IMR-90 (cell line): Measurements from ENCODE around the gene MGAT4C. TPM values are rescaled to one million over a fixed set of nuclear protein-coding genes. Genes with fewer than 3 reads are reported as not detected.

Experiments used
- ATAC-seq: fragments of 200-7000 bp; cut with Tn5 transposase; 2 replicates; pipeline ENCODE4 v1.9.1; 2020; ENCODE audit warnings: low read depth, mild to moderate bottlenecking, moderate library complexity
- BruUV-seq: library from RNA; stranded (reverse); fragments of 400-500 nt; replicated peaks from 2 replicates; lab custom pipeline; 2021; lab: Mats Ljungman, UMichigan
- CTCF ChIA-PET: fragments of 300-600 bp; formaldehyde crosslinking; extraction: SDS; loops from one replicate; lab custom pipeline; 2021; ENCODE audit warnings: antibody characterized with exemption; lab: Yijun Ruan, JAX
- POLR2A ChIA-PET: fragments of 300-600 bp; sonication (Branson Sonifier 250); formaldehyde crosslinking; loops from one replicate; lab custom pipeline; 2022; ENCODE audit warnings: antibody characterized with exemption; ENCODE audit not compliant: unreplicated experiment; lab: Charles Lee
- DNase-seq: peaks from one replicate; pipeline ENCODE4 v3.0.0; 2013
- H2AFZ ChIP-seq: replicated peaks from 2 replicates; pipeline ENCODE3; 2013; ENCODE audit warnings: low read length, mild to moderate bottlenecking; ENCODE audit not compliant: poor library complexity
- H2AK5ac ChIP-seq: 2 replicates; pipeline ENCODE4 v1.6.1; 2013; ENCODE audit warnings: low read depth, low read length, inconsistent platforms
- H2AK9ac ChIP-seq: replicated peaks from 2 replicates; pipeline ENCODE3; 2013; ENCODE audit warnings: mild to moderate bottlenecking, low read depth, low read length, moderate library complexity; ENCODE audit not compliant: poor library complexity
- H2BK120ac ChIP-seq: 2 replicates; pipeline ENCODE4 v1.6.1; 2013; ENCODE audit warnings: low read depth, low read length, inconsistent platforms
- H2BK15ac ChIP-seq: 3 replicates; pipeline ENCODE4 v1.6.1; 2013; ENCODE audit warnings: low read depth, low read length, inconsistent platforms
- H2BK20ac ChIP-seq: 2 replicates; pipeline ENCODE4 v1.6.1; 2013; ENCODE audit warnings: low read depth, mild to moderate bottlenecking, inconsistent platforms, low read length, moderate library complexity
- H2BK5ac ChIP-seq: 2 replicates; pipeline ENCODE4 v1.6.1; 2013; ENCODE audit warnings: mild to moderate bottlenecking, low read depth, low read length, inconsistent platforms; ENCODE audit not compliant: poor library complexity, severe bottlenecking
- H3K14ac ChIP-seq: replicated peaks from 2 replicates; pipeline ENCODE4 v1.6.1; 2013; ENCODE audit warnings: low read depth, low read length, inconsistent platforms
- H3K18ac ChIP-seq: 2 replicates; pipeline ENCODE4 v1.6.1; 2013; ENCODE audit warnings: low read depth, low read length, control low read depth
- H3K23ac ChIP-seq: 2 replicates; pipeline ENCODE4 v1.6.1; 2013; ENCODE audit warnings: low read depth, low read length, inconsistent platforms
- H3K27ac ChIP-seq: 2 replicates; pipeline ENCODE4 v1.5.1; 2013; ENCODE audit warnings: mild to moderate bottlenecking, control low read depth, low read length; ENCODE audit not compliant: insufficient read depth
- H3K27me3 ChIP-seq: 2 replicates; pipeline ENCODE4 v1.6.1; 2013; ENCODE audit warnings: low read length; ENCODE audit not compliant: control insufficient read depth, insufficient read depth
- H3K36me3 ChIP-seq: 2 replicates; pipeline ENCODE4 v1.6.1; 2013; ENCODE audit warnings: low read length, mixed read lengths; ENCODE audit not compliant: control insufficient read depth, insufficient read depth
- H3K4ac ChIP-seq: 2 replicates; pipeline ENCODE4 v1.6.1; 2013; ENCODE audit warnings: low read depth, low read length, inconsistent platforms
- H3K4me1 ChIP-seq: 2 replicates; pipeline ENCODE4 v1.6.1; 2013; ENCODE audit warnings: low read length, mixed read lengths; ENCODE audit not compliant: control insufficient read depth, insufficient read depth
- H3K4me2 ChIP-seq: 2 replicates; pipeline ENCODE4 v1.6.1; 2013; ENCODE audit warnings: low read depth, mild to moderate bottlenecking, control low read depth, low read length, moderate library complexity
- H3K4me3 ChIP-seq: 2 replicates; pipeline ENCODE4 v1.5.1; 2013; ENCODE audit warnings: low read depth, mild to moderate bottlenecking, control low read depth, low read length, moderate library complexity; ENCODE audit not compliant: insufficient read depth
- H3K56ac ChIP-seq: 2 replicates; pipeline ENCODE4 v1.6.1; 2013; ENCODE audit warnings: low read length, inconsistent platforms; ENCODE audit not compliant: insufficient read depth; ENCODE audit errors: extremely low read depth
- H3K79me1 ChIP-seq, 2 experiments: 2 replicates each; pipeline ENCODE4 v1.6.1; 2013; ENCODE audit warnings: low read length in 2 of 2, inconsistent platforms in 1 of 2, low read depth in 1 of 2
- H3K9ac ChIP-seq: 2 replicates; pipeline ENCODE4 v1.6.1; 2013; ENCODE audit warnings: low read depth, low read length, control low read depth
- H3K9me1 ChIP-seq: 2 replicates; pipeline ENCODE4 v1.6.1; 2013; ENCODE audit warnings: low read length, inconsistent platforms; ENCODE audit not compliant: insufficient read depth
- H3K9me3 ChIP-seq: 2 replicates; pipeline ENCODE4 v1.6.1; 2013; ENCODE audit warnings: low read length; ENCODE audit not compliant: control insufficient read depth, insufficient read depth
- H4K20me1 ChIP-seq: 2 replicates; pipeline ENCODE4 v1.6.1; 2013; ENCODE audit warnings: low read length, inconsistent platforms; ENCODE audit not compliant: insufficient read depth
- H4K5ac ChIP-seq: 2 replicates; pipeline ENCODE4 v1.6.1; 2013; ENCODE audit warnings: mild to moderate bottlenecking, low read depth, low read length, control low read depth
- H4K8ac ChIP-seq, 2 experiments: 2 replicates each; pipeline ENCODE4 v1.6.1; 2013; ENCODE audit warnings: low read depth in 2 of 2, low read length in 2 of 2, control low read depth in 1 of 2, inconsistent platforms in 1 of 2
- H4K91ac ChIP-seq: 2 replicates; pipeline ENCODE4 v1.6.1; 2013; ENCODE audit warnings: low read depth, low read length, inconsistent platforms; ENCODE audit not compliant: insufficient read depth
- BHLHE40 ChIP-seq: fragments of 150-350 bp; IDR thresholded peaks from 2 replicates; pipeline ENCODE4 v1.6.1; 2016; ENCODE audit warnings: mild to moderate bottlenecking, low read depth, low read length
- CEBPB ChIP-seq: IDR thresholded peaks from 2 replicates; pipeline ENCODE4 v1.6.1; 2012; ENCODE audit warnings: low read depth, low read length, improper control_type of control experiment
- CHD1 ChIP-seq: IDR thresholded peaks from 2 replicates; pipeline ENCODE4 v1.6.1; 2012; ENCODE audit warnings: low read depth, low read length, improper control_type of control experiment
- CTCF ChIP-seq: conservative IDR thresholded peaks from 2 replicates; pipeline ENCODE4 v1.5.1; 2012; ENCODE audit warnings: mild to moderate bottlenecking, low read depth, low read length, improper control_type of control experiment
- ELK1 ChIP-seq: fragments of 150-350 bp; IDR thresholded peaks from 2 replicates; pipeline ENCODE4 v1.6.1; 2016; ENCODE audit warnings: low read depth, mild to moderate bottlenecking, low read length, moderate library complexity, borderline replicate concordance
- FOS ChIP-seq: fragments of 150-350 bp; IDR thresholded peaks from 2 replicates; pipeline ENCODE4 v1.6.1; 2016; ENCODE audit warnings: low read depth, low read length
- MAFK ChIP-seq: IDR thresholded peaks from 2 replicates; pipeline ENCODE4 v1.6.1; 2012; ENCODE audit warnings: low read depth, low read length, improper control_type of control experiment
- MAZ ChIP-seq: IDR thresholded peaks from 2 replicates; pipeline ENCODE4 v1.6.1; 2012; ENCODE audit warnings: low read depth, mild to moderate bottlenecking, low read length, improper control_type of control experiment, moderate library complexity, borderline replicate concordance
- MXI1 ChIP-seq: IDR thresholded peaks from 2 replicates; pipeline ENCODE4 v1.6.1; 2012; ENCODE audit warnings: low read depth, mild to moderate bottlenecking, low read length, moderate library complexity, borderline replicate concordance
- NFE2L2 ChIP-seq: fragments of 150-350 bp; IDR thresholded peaks from 2 replicates; pipeline ENCODE4 v1.6.1; 2016; ENCODE audit warnings: low read depth, mild to moderate bottlenecking, low read length
- RAD21 ChIP-seq: IDR thresholded peaks from 2 replicates; pipeline ENCODE4 v1.6.1; 2012; ENCODE audit warnings: low read length, improper control_type of control experiment
- RCOR1 ChIP-seq: IDR thresholded peaks from 2 replicates; pipeline ENCODE4 v1.6.1; 2012; ENCODE audit warnings: mild to moderate bottlenecking, low read length, improper control_type of control experiment; ENCODE audit not compliant: insufficient replicate concordance
- SMC3 ChIP-seq: fragments of 150-350 bp; IDR thresholded peaks from 2 replicates; pipeline ENCODE4 v1.6.1; 2016; ENCODE audit warnings: low read depth, mild to moderate bottlenecking, antibody characterized with exemption, low read length, moderate library complexity
- USF2 ChIP-seq: fragments of 150-350 bp; IDR thresholded peaks from 2 replicates; pipeline ENCODE4 v1.6.1; 2017; ENCODE audit warnings: mild to moderate bottlenecking, antibody characterized with exemption, low read length, low read depth
- WGBS, 2 experiments: methylation state at CpG; one replicate each; pipeline versions ENCODE4 v1.1.5 to v1.1.7; 2013; ENCODE audit warnings: missing lambda C conversion rate in 2 of 2; ENCODE audit not compliant: insufficient read length in 1 of 2; ENCODE audit errors: extremely low coverage in 2 of 2; 5-methylcytosine and 5-hydroxymethylcytosine counted together
- dilution Hi-C: fragments of 300-500 bp; cut with HindIII; formaldehyde crosslinking; loops from one replicate; pipeline ENCODE4 v1.14.3; 2018; ENCODE audit warnings: low sequenced_read_pairs; ENCODE audit not compliant: unreplicated experiment
- in situ Hi-C: fragments of 300-500 bp; cut with MboI; formaldehyde crosslinking; loops from 3 replicates; pipeline ENCODE4 v1.14.3; 2019; ENCODE audit warnings: low sequenced_read_pairs, inconsistent platforms, mixed read lengths
- intact Hi-C: fragments of 100-400 bp; cut with micrococcal nuclease; formaldehyde crosslinking; loops from 2 replicates; pipeline ENCODE4 v1.10.0; 2022
- polyA plus RNA-seq, 3 experiments: library from polyadenylated mRNA; depleted of rRNA; stranded (reverse); fragments of >200 nt; gene quantifications; 2 replicates each; pipeline ENCODE4 v1.2.3, GENCODE V29; 2012; ENCODE audit warnings: low replicate concordance in 1 of 3
- total RNA-seq: library from RNA; depleted of rRNA; stranded (reverse); fragments of >200 nt; gene quantifications from 2 replicates; pipeline ENCODE4 v1.2.3, GENCODE V29; 2012

Gene MGAT4C
- total and polyA plus RNA-seq, 2 of the 4 experiments (the other 2 are of a cell fraction), result not detected

- peak; percentile 49 for DNase-seq
- dilution Hi-C loops, result no loop called here
- H3K14ac ChIP-seq, result no peak overlapping the region
- H3K23ac ChIP-seq, result no peak overlapping the region
- H3K9me3 ChIP-seq, result no peaks in the 10 kb centered on the region
- H3K9ac ChIP-seq, result no peak overlapping the region
- intact Hi-C loops, result loop anchor here (1.0 to 5.0 kb wide), 3 partner anchors 27 to 1923 kb away; no protein-coding TSS in a partner anchor
- H2AK9ac ChIP-seq, result no peak overlapping the region
- H2BK5ac ChIP-seq, result no peak overlapping the region
- H2AFZ ChIP-seq, result no peak overlapping the region
- 100% methylated on average over 1 of the region's 1 CpG; no CpG with 5 or more reads in 1 of the 2 experiments for WGBS, 2 experiments
- CTCF ChIA-PET, result no interaction called here
- H2BK15ac ChIP-seq, result no peak overlapping the region
- no peaks in the 10 kb centered on the region for H3K27me3 ChIP-seq
- H3K9me1 ChIP-seq, result no peaks in the 10 kb centered on the region
- no peaks in the 10 kb centered on the region for H3K79me1 ChIP-seq
- H3K36me3 ChIP-seq, result no peaks in the 10 kb centered on the region
- TF ChIP-seq MAFK (no peak), CEBPB (no peak), MXI1 (no peak), MAZ (no peak), BHLHE40 (no peak), RAD21 (peak; percentile 54), ELK1 (no peak), SMC3 (peak; percentile 54), CHD1 (no peak), CTCF (peak; percentile 62), RCOR1 (no peak), USF2 (no peak), FOS (no peak), NFE2L2 (no peak)
- H3K4me1 ChIP-seq, result no peaks in the 10 kb centered on the region
- POLR2A ChIA-PET, result no interaction called here
- BruUV-seq, result no TSS peak
- H3K4ac ChIP-seq, result no peak overlapping the region
- no peak overlapping the region for H4K91ac ChIP-seq
- no peak overlapping the region for H3K56ac ChIP-seq
- no peaks in the 10 kb centered on the region for H4K20me1 ChIP-seq
- no peak overlapping the region for H3K27ac ChIP-seq
- H2BK20ac ChIP-seq, result no peak overlapping the region
- no peak overlapping the region for H3K18ac ChIP-seq
- H4K8ac ChIP-seq, result no peak overlapping the region
- H4K5ac ChIP-seq, result no peak overlapping the region
- no peak overlapping the region for H2BK120ac ChIP-seq
- no peak overlapping the region for H2AK5ac ChIP-seq
- in situ Hi-C loops, result no loop called here
- no peak overlapping the region for H3K4me2 ChIP-seq
- peak; percentile 46; the same call in 1 of the 2 replicates for ATAC-seq
- H3K4me3 ChIP-seq, result no peak overlapping the region
Observed at GRCh38 chr12:85923767-85924331, 332.3 kb downstream of the MGAT4C start.
